ENCODE measurements around the gene NT5DC3. TPM values are rescaled to one million over a fixed set of nuclear protein-coding genes. Genes with fewer than 3 reads are reported as not detected.

Gene NT5DC3
- total and polyA plus RNA-seq, 4 donors = 1.3 to 9.0 (median 4.4) TPM

- H3K4me1 ChIP-seq (ENCODE audit: control insufficient read depth in 4 of 4, insufficient read depth in 4 of 4, low read length in 3 of 4) = no peaks in the 10 kb centered on the region
- H3K36me3 ChIP-seq (ENCODE audit: control insufficient read depth in 4 of 4, insufficient read depth in 3 of 4, low read depth in 1 of 4, low read length in 3 of 4) = peaks cover 0 to 4% (median 0%) of the 10 kb centered on the region in 4 donors
- WGBS = 96% methylated on average over 1 of the region's 1 CpG
Observed at GRCh38 chr12:103757248-103757647, 83.8 kb downstream of the NT5DC3 start.

GRCh38 chr12:103756443-103756842 is 84.6 kb downstream of the NT5DC3 start:
- H3K9ac ChIP-seq (ENCODE audit: low read depth in 1 of 2, low read length in 2 of 2) = no peak overlapping the region
- no peak for DNase-seq (ENCODE audit: low spot score)
- no peaks in the 10 kb centered on the region for H3K4me1 ChIP-seq (ENCODE audit: control insufficient read depth in 4 of 4, insufficient read depth in 4 of 4, low read length in 3 of 4)
- no peak overlapping the region for H3K27ac ChIP-seq (ENCODE audit: low read depth in 1 of 2, low read length in 2 of 2)
- H3K4me3 ChIP-seq (ENCODE audit: low read depth in 1 of 3, low read length in 3 of 3) = no peak overlapping the region
- no peaks in the 10 kb centered on the region for H3K36me3 ChIP-seq (ENCODE audit: control insufficient read depth in 4 of 4, insufficient read depth in 3 of 4, low read depth in 1 of 4, low read length in 3 of 4)
- H3K9me3 ChIP-seq (ENCODE audit: control insufficient read depth in 4 of 4, low read length in 3 of 4) = no peaks in the 10 kb centered on the region
- no peaks in the 10 kb centered on the region for H3K27me3 ChIP-seq (ENCODE audit: control insufficient read depth in 4 of 4, insufficient read depth in 4 of 4, low read length in 3 of 4)
- no peak for TF ChIP-seq NR2F2 (IDR thresholded peaks at IDR 0.05)
- TF ChIP-seq JUND (IDR thresholded peaks at IDR 0.05) = no peak
- no peak for TF ChIP-seq FOXA2 (IDR thresholded peaks at IDR 0.05)
- no peak for TF ChIP-seq TAF1 (conservative IDR thresholded peaks at IDR 0.05)
- TF ChIP-seq REST (IDR thresholded peaks at IDR 0.05) = no peak
- no peak for TF ChIP-seq RXRA (IDR thresholded peaks at IDR 0.05)
- 94% methylated on average over 5 of the region's 5 CpGs for WGBS

More at GRCh38 chr12:103757248-103757647, 83.8 kb downstream of the NT5DC3 start:
- no peaks in the 10 kb centered on the region for H3K27me3 ChIP-seq (ENCODE audit: control insufficient read depth in 4 of 4, insufficient read depth in 4 of 4, low read length in 3 of 4)
- H3K9me3 ChIP-seq (ENCODE audit: control insufficient read depth in 4 of 4, low read length in 3 of 4) = no peaks in the 10 kb centered on the region
- no peak overlapping the region for H3K27ac ChIP-seq (ENCODE audit: low read depth in 1 of 2, low read length in 2 of 2)
- no peak for TF ChIP-seq MAX (IDR thresholded peaks at IDR 0.05)
- no peak overlapping the region for H3K4me3 ChIP-seq (ENCODE audit: low read depth in 1 of 3, low read length in 3 of 3)
- no peak overlapping the region for H3K9ac ChIP-seq (ENCODE audit: low read depth in 1 of 2, low read length in 2 of 2)
- DNase-seq (ENCODE audit: low spot score) = no peak

GRCh38 chr12:103755425-103755824 is 85.6 kb downstream of the NT5DC3 start:
- Histone ChIP-seq H3K36me3 (ENCODE audit: control insufficient read depth in 4 of 4, insufficient read depth in 3 of 4, low read depth in 1 of 4, low read length in 3 of 4) (no peaks in the 10 kb centered on the region), H3K9me3 (ENCODE audit: control insufficient read depth in 4 of 4, low read length in 3 of 4) (no peaks in the 10 kb centered on the region), H3K27me3 (ENCODE audit: control insufficient read depth in 4 of 4, insufficient read depth in 4 of 4, low read length in 3 of 4) (no peaks in the 10 kb centered on the region), H3K4me1 (ENCODE audit: control insufficient read depth in 4 of 4, insufficient read depth in 4 of 4, low read length in 3 of 4) (no peaks in the 10 kb centered on the region), H3K9ac (ENCODE audit: low read depth in 1 of 2, low read length in 2 of 2) (no peak overlapping the region), H3K4me3 (ENCODE audit: low read depth in 1 of 3, low read length in 3 of 3) (no peak overlapping the region), H3K27ac (ENCODE audit: low read depth in 1 of 2, low read length in 2 of 2) (no peak overlapping the region)
- TF ChIP-seq RXRA (IDR thresholded peaks at IDR 0.05) (no peak), SP1 (IDR thresholded peaks at IDR 0.05) (no peak), FOXA2 (IDR thresholded peaks at IDR 0.05) (no peak), FOXA1 (IDR thresholded peaks at IDR 0.05) (no peak), YY1 (IDR thresholded peaks at IDR 0.05) (no peak), MAX (IDR thresholded peaks at IDR 0.05) (no peak)
- 60% methylated on average over 3 of the region's 3 CpGs for WGBS
- no peak for DNase-seq (ENCODE audit: low spot score)

GRCh38 chr12:103751600-103751999 is 89.4 kb downstream of the NT5DC3 start:
- Histone ChIP-seq H3K9ac (ENCODE audit: low read depth in 1 of 2, low read length in 2 of 2) (no peak overlapping the region), H3K27ac (ENCODE audit: low read depth in 1 of 2, low read length in 2 of 2) (no peak overlapping the region)
- no peak for DNase-seq (ENCODE audit: low spot score)

More at GRCh38 chr12:103751600-103751999, 89.4 kb downstream of the NT5DC3 start:
- no peak overlapping the region for H3K4me3 ChIP-seq (ENCODE audit: low read depth in 1 of 3, low read length in 3 of 3)
- no peaks in the 10 kb centered on the region for H3K4me1 ChIP-seq (ENCODE audit: control insufficient read depth in 4 of 4, insufficient read depth in 4 of 4, low read length in 3 of 4)
- no peaks in the 10 kb centered on the region for H3K36me3 ChIP-seq (ENCODE audit: control insufficient read depth in 4 of 4, insufficient read depth in 3 of 4, low read depth in 1 of 4, low read length in 3 of 4)
- no peaks in the 10 kb centered on the region for H3K9me3 ChIP-seq (ENCODE audit: control insufficient read depth in 4 of 4, low read length in 3 of 4)
- H3K27me3 ChIP-seq (ENCODE audit: control insufficient read depth in 4 of 4, insufficient read depth in 4 of 4, low read length in 3 of 4) = no peaks in the 10 kb centered on the region
- no peak for TF ChIP-seq MAX (IDR thresholded peaks at IDR 0.05)
- no peak for TF ChIP-seq GABPA (IDR thresholded peaks at IDR 0.05 in 1 of 2, conservative IDR thresholded peaks at IDR 0.05 in 1 of 2)
- TF ChIP-seq YY1 (IDR thresholded peaks at IDR 0.05) = no peak
- no peak for TF ChIP-seq CTCF (IDR thresholded peaks at IDR 0.05; ENCODE audit: low read depth, low read length, missing input control)
- WGBS = 69% methylated on average over 2 of the region's 2 CpGs
